IPS-18a (cell line): ENCODE data around the gene UFD1.

Source experiments
- H3K27ac ChIP-seq: one replicate; pipeline ENCODE4 v1.5.1; 2013; ENCODE audit warnings: low read length
- H3K27me3 ChIP-seq: one replicate; pipeline ENCODE4 v1.6.1; 2013; ENCODE audit warnings: mild to moderate bottlenecking, low read length; ENCODE audit not compliant: control insufficient read depth, insufficient read depth
- H3K36me3 ChIP-seq: one replicate; pipeline ENCODE4 v1.6.1; 2013; ENCODE audit warnings: low read depth, low read length; ENCODE audit not compliant: control insufficient read depth
- H3K4me1 ChIP-seq: one replicate; pipeline ENCODE4 v1.6.1; 2013; ENCODE audit warnings: low read depth, low read length; ENCODE audit not compliant: control insufficient read depth
- H3K4me3 ChIP-seq: one replicate; pipeline ENCODE4 v1.5.1; 2013; ENCODE audit warnings: low read length
- H3K9ac ChIP-seq: one replicate; pipeline ENCODE4 v1.6.1; 2013; ENCODE audit warnings: mild to moderate bottlenecking, low read length, moderate library complexity
- H3K9me3 ChIP-seq: one replicate; pipeline ENCODE4 v1.6.1; 2013; ENCODE audit warnings: low read depth, low read length; ENCODE audit not compliant: control insufficient read depth

UFD1 gene

DNA sequence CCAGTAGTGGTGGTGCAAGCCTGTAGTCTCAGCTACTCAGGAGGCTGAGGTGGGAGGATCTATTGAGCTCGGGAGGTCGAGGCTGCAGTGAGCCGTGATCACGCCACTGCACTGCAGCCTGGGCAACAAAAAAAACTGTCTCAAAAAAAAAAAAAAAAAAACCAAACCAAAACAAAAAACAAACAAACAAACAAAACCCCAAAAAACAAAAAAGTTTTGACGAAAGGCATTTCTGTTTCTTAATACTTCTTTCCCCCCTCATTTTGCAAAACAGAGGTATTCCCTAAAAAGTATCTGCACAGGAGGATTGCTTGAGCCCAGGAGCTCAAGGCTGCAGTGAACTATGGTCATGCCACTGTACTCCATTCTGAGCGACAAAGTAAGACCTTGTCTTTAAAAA lies 58.7 kb downstream of the UFD1 start:
- Histone ChIP-seq H3K9ac (no peak overlapping the region), H3K4me3 (no peak overlapping the region), H3K27me3 (no peaks in the 10 kb centered on the region), H3K36me3 (no peaks in the 10 kb centered on the region), H3K27ac (no peak overlapping the region), H3K9me3 (no peaks in the 10 kb centered on the region), H3K4me1 (peaks cover 13% of the 10 kb centered on the region)

DNA sequence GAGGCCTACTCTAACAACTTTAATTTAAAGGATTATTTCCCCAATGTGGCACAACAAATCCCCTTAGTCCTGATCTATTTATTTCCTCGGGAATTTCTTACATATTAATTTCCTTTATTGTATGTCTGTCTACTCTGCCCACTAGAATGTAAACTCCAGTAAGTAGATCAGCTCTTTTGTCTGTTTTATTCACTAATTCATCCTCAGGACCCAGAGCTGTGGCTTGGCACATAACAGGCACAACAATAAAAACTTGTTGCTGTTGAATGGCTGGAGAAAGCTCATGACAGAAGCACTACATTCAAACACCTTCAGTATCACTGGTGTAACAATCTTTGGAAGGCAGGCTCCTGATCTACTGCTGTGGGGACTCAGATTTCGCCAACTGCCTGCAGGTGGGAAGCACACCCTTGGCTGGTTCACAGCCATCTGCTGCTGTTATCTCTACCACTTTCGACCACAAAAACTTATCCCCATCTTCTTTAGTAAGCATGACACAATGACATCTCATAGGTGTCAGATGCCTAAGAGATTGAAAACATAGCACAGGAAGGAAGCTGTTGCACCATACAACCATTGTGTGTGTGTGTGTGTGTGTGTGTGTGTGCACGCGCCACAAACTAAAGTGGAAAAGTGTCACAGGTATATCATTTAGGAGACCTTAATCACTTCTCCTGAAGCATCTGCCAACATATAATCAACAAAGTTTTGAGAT lies 59.4 kb downstream of the UFD1 start:
- H3K9me3 ChIP-seq = no peaks in the 10 kb centered on the region
- H3K9ac ChIP-seq = no peak overlapping the region
- H3K4me1 ChIP-seq = peaks cover 13% of the 10 kb centered on the region
- H3K4me3 ChIP-seq = no peak overlapping the region
- H3K27ac ChIP-seq = no peak overlapping the region
- no peaks in the 10 kb centered on the region for H3K27me3 ChIP-seq
- no peaks in the 10 kb centered on the region for H3K36me3 ChIP-seq

DNA sequence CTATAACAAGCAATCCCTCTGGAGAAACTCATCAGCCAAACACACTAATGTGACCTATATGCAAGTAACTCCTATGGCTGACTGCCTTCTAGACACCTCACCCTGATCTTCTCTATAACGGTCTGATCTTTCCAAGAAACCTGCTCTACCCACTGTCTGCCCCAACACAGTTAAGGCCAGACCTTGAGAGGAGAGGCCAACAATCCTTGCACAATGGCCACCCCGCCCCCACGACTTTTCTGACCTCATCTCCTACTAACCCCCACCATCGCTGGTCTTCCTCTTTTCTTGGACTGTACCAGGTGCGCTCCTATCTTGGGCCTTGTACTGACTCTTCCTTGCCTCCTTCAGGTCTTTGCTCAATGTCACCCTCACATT lies 59.9 kb downstream of the UFD1 start:
- H3K9ac ChIP-seq = no peak overlapping the region
- no peak overlapping the region for H3K27ac ChIP-seq
- H3K27me3 ChIP-seq = no peaks in the 10 kb centered on the region
- H3K9me3 ChIP-seq = no peaks in the 10 kb centered on the region
- H3K4me3 ChIP-seq = no peak overlapping the region
- H3K36me3 ChIP-seq = no peaks in the 10 kb centered on the region
- H3K4me1 ChIP-seq = peaks cover 11% of the 10 kb centered on the region

DNA sequence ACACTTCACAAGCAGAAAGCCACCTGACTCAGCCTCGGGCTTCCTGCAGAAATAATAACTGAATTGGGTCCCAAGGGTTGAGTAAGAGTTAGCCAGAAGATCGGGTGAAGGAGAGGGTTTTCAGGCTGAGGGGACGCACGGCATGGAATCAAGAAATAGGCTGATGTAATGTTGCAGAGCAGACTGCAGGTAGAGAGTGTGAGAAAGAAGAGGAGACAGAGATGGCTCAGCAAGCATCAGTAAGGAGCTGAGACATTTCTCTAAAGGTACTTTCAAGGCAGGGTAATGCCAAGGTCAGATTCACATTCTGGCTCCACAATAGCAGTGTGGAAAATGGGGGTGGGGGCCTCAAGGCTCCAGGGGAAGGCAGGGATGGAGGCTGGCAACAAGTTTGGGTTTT lies 66.1 kb downstream of the UFD1 start:
- H3K36me3 ChIP-seq = peaks cover 23% of the 10 kb centered on the region
- no peaks in the 10 kb centered on the region for H3K27me3 ChIP-seq
- no peaks in the 10 kb centered on the region for H3K9me3 ChIP-seq
- H3K27ac ChIP-seq = no peak overlapping the region
- H3K9ac ChIP-seq = no peak overlapping the region
- H3K4me1 ChIP-seq = no peaks in the 10 kb centered on the region
- H3K4me3 ChIP-seq = no peak overlapping the region

DNA sequence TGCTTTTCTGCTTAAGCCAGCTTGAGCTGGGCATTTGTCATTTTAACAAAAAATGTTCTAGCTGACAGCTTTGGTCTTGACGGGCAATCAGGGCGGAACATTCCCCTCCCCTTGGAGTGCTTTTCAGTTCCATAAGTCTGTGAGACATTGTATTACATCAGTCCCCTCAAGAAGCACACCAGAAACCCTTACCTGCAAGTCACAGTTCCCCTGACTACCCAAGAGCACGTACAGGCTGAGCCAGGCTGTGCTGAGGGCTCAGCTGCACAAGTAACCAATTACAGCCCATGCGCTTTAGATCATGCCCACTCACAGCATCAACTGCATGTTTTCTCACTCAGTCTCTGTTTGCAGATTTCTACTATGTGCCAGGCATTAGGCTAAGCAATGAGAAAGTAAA lies 66.5 kb downstream of the UFD1 start:
- Histone ChIP-seq H3K4me3 (no peak overlapping the region), H3K36me3 (peaks cover 28% of the 10 kb centered on the region), H3K27ac (no peak overlapping the region), H3K27me3 (no peaks in the 10 kb centered on the region), H3K4me1 (no peaks in the 10 kb centered on the region), H3K9me3 (no peaks in the 10 kb centered on the region), H3K9ac (no peak overlapping the region)

- H3K27me3 ChIP-seq = no peaks in the 10 kb centered on the region
- peaks cover 36% of the 10 kb centered on the region for H3K36me3 ChIP-seq
- H3K4me3 ChIP-seq = no peak overlapping the region
- H3K9ac ChIP-seq = no peak overlapping the region
- no peak overlapping the region for H3K27ac ChIP-seq
- no peaks in the 10 kb centered on the region for H3K4me1 ChIP-seq
- no peaks in the 10 kb centered on the region for H3K9me3 ChIP-seq
Observed at GRCh38 chr22:19411690-19412045, 67.3 kb downstream of the UFD1 start.

- Histone ChIP-seq H3K27me3 (no peaks in the 10 kb centered on the region), H3K36me3 (peaks cover 41% of the 10 kb centered on the region), H3K9ac (no peak overlapping the region), H3K27ac (no peak overlapping the region), H3K4me1 (no peaks in the 10 kb centered on the region), H3K4me3 (no peak overlapping the region), H3K9me3 (no peaks in the 10 kb centered on the region)
Observed at GRCh38 chr22:19410941-19411689, 67.9 kb downstream of the UFD1 start.

DNA sequence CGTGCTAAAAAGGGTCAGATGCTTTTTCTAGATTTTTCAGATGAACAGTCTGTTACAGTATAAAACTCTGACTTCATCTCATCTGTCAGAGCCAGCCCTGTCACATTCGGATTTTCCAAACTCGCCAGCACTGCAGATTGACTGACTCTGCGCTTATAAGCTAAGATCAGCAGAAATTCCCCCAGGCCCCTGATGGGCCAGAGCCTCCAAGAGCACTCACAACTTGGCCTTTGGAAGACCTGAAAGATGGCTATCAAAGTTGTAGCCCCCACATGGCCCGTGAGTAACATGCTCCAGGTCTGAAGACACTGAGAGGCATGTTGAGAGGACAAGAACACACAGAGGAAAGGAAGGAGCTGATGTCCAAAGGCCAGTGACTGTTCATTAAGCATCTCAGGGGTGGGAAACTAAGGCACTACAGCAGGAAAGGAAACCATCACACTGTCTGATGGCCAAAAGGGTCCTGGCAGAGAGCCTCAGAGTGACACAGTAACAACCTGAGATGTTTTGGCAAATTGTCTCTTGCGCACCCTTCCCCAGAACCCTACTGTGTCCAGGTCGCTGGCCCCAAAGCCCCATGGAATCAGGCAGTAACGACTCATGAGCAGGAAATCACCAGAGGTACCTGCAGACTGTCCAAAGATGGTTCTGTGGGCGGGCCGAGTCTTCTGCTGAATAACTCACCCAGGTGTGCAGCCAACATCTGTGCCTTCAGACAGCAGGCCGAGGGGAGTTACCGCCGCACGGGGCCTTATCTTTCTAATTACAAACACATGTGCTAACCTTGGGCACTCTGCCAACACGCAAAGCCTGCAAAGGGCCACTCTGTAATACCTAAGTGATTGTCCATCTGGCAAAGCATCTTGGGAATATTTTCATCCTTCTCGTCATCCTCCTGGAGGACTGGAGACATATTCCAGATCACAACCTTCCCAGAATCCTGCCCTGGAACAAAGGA lies 71.1 kb downstream of the UFD1 start:
- no peaks in the 10 kb centered on the region for H3K9me3 ChIP-seq
- no peak overlapping the region for H3K4me3 ChIP-seq
- no peak overlapping the region for H3K9ac ChIP-seq
- no peak overlapping the region for H3K27ac ChIP-seq
- H3K36me3 ChIP-seq = peaks cover 56% of the 10 kb centered on the region
- H3K4me1 ChIP-seq = no peaks in the 10 kb centered on the region
- no peaks in the 10 kb centered on the region for H3K27me3 ChIP-seq

DNA sequence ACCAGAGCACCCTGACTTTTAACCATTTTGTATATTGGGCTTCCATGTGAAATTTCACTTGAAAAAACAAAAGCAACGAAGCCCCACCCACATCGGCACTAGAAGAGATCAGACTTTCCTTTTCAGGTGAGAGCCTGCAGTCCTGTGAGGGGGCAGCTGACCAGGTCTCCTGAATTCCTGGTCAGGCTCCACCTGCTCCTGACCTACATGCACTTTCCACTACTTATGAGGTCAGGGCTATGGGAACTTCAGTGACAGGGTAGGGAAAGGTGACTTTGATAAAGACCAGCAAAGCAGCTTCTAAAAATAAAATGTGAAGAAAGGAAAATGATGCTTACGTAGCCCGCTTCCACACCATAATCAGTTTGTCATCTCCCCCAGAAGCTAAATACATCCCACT lies 72.1 kb downstream of the UFD1 start:
- H3K4me1 ChIP-seq = no peaks in the 10 kb centered on the region
- no peak overlapping the region for H3K9ac ChIP-seq
- no peak overlapping the region for H3K27ac ChIP-seq
- peaks cover 59% of the 10 kb centered on the region for H3K36me3 ChIP-seq
- H3K9me3 ChIP-seq = no peaks in the 10 kb centered on the region
- H3K4me3 ChIP-seq = no peak overlapping the region
- no peaks in the 10 kb centered on the region for H3K27me3 ChIP-seq

GRCh38 chr22:19406281-19406811 lies 72.6 kb downstream of the UFD1 start:
- H3K4me1 ChIP-seq = no peaks in the 10 kb centered on the region
- H3K9ac ChIP-seq = no peak overlapping the region
- no peaks in the 10 kb centered on the region for H3K9me3 ChIP-seq
- H3K4me3 ChIP-seq = no peak overlapping the region
- no peak overlapping the region for H3K27ac ChIP-seq
- peaks cover 64% of the 10 kb centered on the region for H3K36me3 ChIP-seq
- H3K27me3 ChIP-seq = no peaks in the 10 kb centered on the region

- Histone ChIP-seq H3K4me1 (no peaks in the 10 kb centered on the region), H3K36me3 (peaks cover 63% of the 10 kb centered on the region), H3K27ac (no peak overlapping the region), H3K9me3 (no peaks in the 10 kb centered on the region), H3K4me3 (no peak overlapping the region), H3K9ac (no peak overlapping the region), H3K27me3 (no peaks in the 10 kb centered on the region)
Observed at GRCh38 chr22:19405652-19406051, 73.3 kb downstream of the UFD1 start.
